COLO668 (cell line): ENCODE results near the gene NR2C2AP.
"Not testable (repeated sequence)": the region's sequence is repeated elsewhere in the genome, so short reads cannot be mapped to it uniquely, and the experiment has no call there.

Source experiments
- DNase-seq: peaks from one replicate; lab custom pipeline; 2025; ENCODE audit not compliant: unreplicated experiment; lab: John Stamatoyannopoulos, UW

NR2C2AP gene

GRCh38 chr19:19185853-19186740 lies 17.1 kb downstream of the NR2C2AP start:
- peak; percentile 49 for DNase-seq

- DNase-seq: no peak
Observed at GRCh38 chr19:19181488-19181998, 21.7 kb downstream of the NR2C2AP start.

- DNase-seq: no peak
Observed at GRCh38 chr19:19179548-19180441, 23.4 kb downstream of the NR2C2AP start.

- DNase-seq: no peak
Observed at GRCh38 chr19:19176950-19177349, 26.3 kb downstream of the NR2C2AP start.

GRCh38 chr19:19173243-19173642 lies 30.0 kb downstream of the NR2C2AP start:
- not testable (repeated sequence) for DNase-seq

GRCh38 chr19:19171821-19172532 lies 31.2 kb downstream of the NR2C2AP start:
- peak; percentile 20 for DNase-seq

GRCh38 chr19:19170873-19171672 lies 32.1 kb downstream of the NR2C2AP start:
- no peak for DNase-seq

- DNase-seq: peak; percentile 77
Observed at GRCh38 chr19:19170053-19170872, 33.0 kb downstream of the NR2C2AP start, which contains the start of gene MEF2B. Gene MEF2B (minus strand): TSS chr19:19170263. CDS start chr19:19150735, 19,528 bp downstream.

- no peak for DNase-seq
Observed at GRCh38 chr19:19169236-19170052, 33.8 kb downstream of the NR2C2AP start.

GRCh38 chr19:19167612-19168011 lies 35.6 kb downstream of the NR2C2AP start:
- no peak for DNase-seq

- no peak for DNase-seq
Observed at GRCh38 chr19:19165396-19165795, 37.8 kb downstream of the NR2C2AP start.

- DNase-seq: no peak
Observed at GRCh38 chr19:19162495-19162894, 40.7 kb downstream of the NR2C2AP start.

GRCh38 chr19:19160461-19161035 lies 42.7 kb downstream of the NR2C2AP start:
- no peak for DNase-seq

GRCh38 chr19:19159534-19159933 lies 43.7 kb downstream of the NR2C2AP start:
- no peak for DNase-seq

GRCh38 chr19:19157808-19158207 lies 45.4 kb downstream of the NR2C2AP start:
- no peak for DNase-seq

GRCh38 chr19:19155495-19156219 lies 47.6 kb downstream of the NR2C2AP start:
- DNase-seq: no peak

GRCh38 chr19:19154768-19155494 lies 48.3 kb downstream of the NR2C2AP start:
- no peak for DNase-seq
